SU-DHL-6 (cell line): ENCODE measurements around the gene CA5A.

Source experiments
- EZH2phosphoT487 ChIP-seq: fragments of 200-600 bp; sonication (generic), shearing (Covaris generic); conservative IDR thresholded peaks from 2 replicates; pipeline ENCODE4 v1.6.1; 2018; ENCODE audit warnings: mild to moderate bottlenecking, antibody characterized with exemption, low read length, moderate library complexity, mixed read lengths
- TF ChIP-seq, protein P1 (sequence below): fragments of 200-600 bp; sonication (generic); IDR thresholded peaks from one replicate; pipeline ENCODE4 v1.5.1; 2017; ENCODE audit warnings: antibody characterized with exemption, mild to moderate bottlenecking, low read length, moderate library complexity; ENCODE audit not compliant: insufficient read depth, poor library complexity, severe bottlenecking

DNA sequence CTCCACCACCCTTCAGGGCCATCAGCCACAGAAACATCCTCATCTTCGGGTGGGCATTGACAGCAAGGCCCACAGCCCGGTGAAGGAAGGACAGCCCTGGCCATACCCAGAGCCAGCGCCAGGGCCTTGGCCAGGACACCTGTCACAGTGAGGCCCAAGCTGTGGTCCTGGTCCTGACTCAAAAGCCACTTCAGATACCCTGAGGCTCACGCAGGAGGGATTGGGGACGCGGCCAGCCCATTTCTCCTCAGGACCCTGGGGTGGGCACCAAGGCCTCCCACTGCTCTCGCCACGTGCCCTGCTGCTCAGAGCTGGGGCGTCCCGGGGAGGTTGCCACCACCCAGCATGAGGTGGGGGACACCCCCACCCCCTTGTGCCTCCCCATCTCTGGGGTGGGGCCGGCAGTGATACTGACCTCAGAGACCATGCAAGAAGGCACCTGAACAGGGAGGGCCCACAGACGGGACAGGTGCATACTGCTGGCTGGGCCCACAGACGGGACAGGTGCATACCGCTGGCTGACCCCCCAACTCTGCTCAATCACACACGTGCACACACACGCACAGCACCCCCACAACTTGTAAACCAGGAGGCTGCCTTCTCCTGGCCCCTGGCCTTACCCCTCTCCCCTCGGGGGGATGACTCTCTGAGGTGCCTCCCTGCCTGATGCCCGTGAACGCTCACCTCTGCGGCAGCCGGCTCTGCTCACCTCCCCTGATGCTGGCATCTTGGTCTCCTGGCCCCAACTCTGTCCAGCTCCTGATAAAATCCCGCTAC is 81.2 kb downstream of the CA5A start:
- TF ChIP-seq, protein P1, sequence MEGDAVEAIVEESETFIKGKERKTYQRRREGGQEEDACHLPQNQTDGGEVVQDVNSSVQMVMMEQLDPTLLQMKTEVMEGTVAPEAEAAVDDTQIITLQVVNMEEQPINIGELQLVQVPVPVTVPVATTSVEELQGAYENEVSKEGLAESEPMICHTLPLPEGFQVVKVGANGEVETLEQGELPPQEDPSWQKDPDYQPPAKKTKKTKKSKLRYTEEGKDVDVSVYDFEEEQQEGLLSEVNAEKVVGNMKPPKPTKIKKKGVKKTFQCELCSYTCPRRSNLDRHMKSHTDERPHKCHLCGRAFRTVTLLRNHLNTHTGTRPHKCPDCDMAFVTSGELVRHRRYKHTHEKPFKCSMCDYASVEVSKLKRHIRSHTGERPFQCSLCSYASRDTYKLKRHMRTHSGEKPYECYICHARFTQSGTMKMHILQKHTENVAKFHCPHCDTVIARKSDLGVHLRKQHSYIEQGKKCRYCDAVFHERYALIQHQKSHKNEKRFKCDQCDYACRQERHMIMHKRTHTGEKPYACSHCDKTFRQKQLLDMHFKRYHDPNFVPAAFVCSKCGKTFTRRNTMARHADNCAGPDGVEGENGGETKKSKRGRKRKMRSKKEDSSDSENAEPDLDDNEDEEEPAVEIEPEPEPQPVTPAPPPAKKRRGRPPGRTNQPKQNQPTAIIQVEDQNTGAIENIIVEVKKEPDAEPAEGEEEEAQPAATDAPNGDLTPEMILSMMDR = no peak
- no peak for TF ChIP-seq EZH2phosphoT487
